NCI-H82 treated with DMSO at 0.1 percent for 48 hours (cell line): ENCODE data around the gene PGF.

Experiments used
- DNase-seq: peaks from one replicate; lab custom pipeline; 2025; ENCODE audit not compliant: unreplicated experiment; lab: John Stamatoyannopoulos, UW

The PGF gene

GRCh38 chr14:74904635-74905503, 50.5 kb downstream of the PGF start:
- no peak for DNase-seq

DNA sequence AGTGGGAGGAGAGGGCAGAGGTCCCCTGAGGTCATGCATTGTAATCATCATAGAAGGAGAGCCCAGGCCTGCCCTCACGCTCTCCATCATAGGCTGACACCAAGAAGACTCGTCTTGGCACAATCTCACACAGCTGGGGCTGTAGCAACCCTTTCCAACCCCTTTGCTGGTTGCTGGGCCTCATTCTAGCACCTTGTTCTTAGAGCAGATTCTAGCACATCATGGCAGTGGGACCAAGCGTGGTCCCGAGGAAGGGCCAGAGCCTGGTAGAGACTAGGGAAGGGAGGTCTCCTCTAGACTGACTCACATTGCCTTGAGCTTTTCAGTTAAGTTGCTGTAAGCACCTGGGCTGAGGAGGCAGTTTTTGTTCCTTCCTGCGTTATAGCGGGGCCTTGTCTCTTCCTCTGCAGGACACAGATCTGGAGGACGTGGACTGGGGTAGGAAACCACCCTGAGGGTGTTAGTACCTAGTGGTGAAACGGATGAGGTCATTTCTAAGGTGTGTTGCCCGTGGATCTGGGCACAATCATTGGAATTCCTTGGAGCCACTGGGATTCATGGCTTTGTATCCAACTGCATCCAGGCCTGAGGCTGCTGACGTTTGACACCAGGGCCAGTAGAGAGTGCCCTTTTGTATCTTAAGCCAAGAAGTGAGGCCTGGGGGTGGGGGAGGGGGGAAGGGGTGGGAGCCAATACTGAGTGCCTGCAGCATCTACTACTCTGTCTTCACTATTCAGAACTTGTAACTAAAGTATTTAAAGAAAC, 52.3 kb downstream of the PGF start:
- DNase-seq, result no peak

- DNase-seq, result no peak
Observed at GRCh38 chr14:74898694-74899093, 56.7 kb downstream of the PGF start.

DNA sequence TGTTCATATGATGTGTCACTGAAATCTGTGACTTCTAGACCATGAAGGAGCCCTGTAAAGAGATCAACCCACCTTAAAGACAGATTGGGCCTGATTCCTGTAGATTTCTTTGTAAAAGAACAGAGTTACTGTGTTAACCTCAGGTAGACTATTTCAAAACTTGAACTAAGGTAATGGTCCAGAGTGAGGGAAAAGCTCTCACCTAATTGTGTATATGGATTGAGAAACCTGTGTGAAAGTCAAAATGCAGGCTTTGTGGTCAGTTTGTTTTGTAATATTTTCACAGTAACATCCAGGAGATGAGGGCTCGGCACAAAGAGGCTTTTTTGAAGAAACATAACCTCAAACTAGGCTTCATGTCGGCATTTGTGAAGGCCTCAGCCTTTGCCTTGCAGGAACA, 57.3 kb downstream of the PGF start:
- DNase-seq, result no peak

DNA sequence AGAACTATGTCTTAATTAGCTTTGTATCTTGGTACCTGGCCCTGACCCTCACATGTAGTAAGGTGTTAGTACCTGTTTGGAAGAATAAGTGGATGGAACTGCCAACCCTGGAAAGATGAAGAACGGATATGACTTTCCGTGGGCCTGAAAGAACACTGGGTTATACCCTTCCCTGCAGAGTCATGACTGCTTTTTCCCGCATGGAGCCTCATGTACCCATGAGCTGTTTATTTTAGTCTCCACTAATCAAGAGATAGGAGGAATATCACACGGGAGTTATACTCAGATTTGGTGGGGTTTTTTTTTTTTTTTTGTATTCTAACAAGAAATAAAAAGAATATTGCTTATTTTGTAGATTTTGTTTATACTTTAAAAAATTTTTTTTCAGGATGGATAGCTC, 57.8 kb downstream of the PGF start:
- DNase-seq, result no peak

- no peak for DNase-seq
Observed at GRCh38 chr14:74896400-74896799, 59.0 kb downstream of the PGF start.

DNA sequence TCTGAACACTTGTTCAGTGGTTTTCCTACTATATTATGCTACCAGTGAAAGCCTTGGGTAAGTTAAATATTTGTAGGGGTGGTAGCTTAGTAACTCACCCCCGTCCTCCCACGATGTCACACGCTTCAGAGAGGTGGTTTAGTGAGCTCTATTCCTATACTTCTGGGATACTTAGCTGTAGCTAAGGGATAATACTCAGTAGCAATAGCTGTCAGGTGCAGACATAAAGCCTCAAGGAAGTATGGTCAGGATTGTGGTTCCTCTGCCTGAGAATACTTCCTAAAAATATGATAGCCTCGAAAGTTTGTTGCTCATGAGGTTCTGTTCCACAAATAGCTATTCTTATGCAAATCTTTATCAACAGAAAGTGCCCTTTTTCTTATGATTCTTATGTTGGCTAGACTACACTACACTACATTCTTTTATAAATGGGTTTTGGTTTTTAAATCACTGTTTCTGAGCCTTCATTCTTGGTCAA, 61.7 kb downstream of the PGF start:
- no peak for DNase-seq

DNA sequence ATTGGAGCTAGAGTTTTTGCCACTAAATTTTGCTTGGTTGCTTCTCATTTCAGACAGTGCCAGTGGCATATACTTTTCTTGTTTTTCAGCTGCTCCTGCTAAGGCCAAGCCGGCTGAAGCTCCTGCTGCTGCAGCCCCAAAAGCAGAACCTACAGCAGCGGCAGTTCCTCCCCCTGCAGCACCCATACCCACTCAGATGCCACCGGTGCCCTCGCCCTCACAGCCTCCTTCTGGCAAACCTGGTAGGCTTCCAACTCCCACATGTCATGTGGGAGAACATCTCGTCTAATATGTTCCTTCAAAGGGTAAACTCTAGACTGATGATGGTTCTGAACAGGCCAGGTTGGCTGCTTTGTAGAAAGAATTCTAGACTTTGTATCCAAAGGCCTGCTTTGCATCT, 62.7 kb downstream of the PGF start:
- DNase-seq, result no peak

GRCh38 chr14:74891870-74892269, 63.5 kb downstream of the PGF start:
- no peak for DNase-seq
